Activated CD4-positive, alpha-beta T cell treated with anti-CD3 and anti-CD28 coated beads for 4 hours (primary cell): ENCODE results near the gene TNFRSF4.
"Not testable (repeated sequence)": the region's sequence is repeated elsewhere in the genome, so short reads cannot be mapped to it uniquely, and the experiment has no call there.

ENCODE experiments used
- DNase-seq, 2 donors: peaks; one replicate each; pipeline ENCODE4 v3.0.0-alpha.2; 2020

TNFRSF4 gene

DNA sequence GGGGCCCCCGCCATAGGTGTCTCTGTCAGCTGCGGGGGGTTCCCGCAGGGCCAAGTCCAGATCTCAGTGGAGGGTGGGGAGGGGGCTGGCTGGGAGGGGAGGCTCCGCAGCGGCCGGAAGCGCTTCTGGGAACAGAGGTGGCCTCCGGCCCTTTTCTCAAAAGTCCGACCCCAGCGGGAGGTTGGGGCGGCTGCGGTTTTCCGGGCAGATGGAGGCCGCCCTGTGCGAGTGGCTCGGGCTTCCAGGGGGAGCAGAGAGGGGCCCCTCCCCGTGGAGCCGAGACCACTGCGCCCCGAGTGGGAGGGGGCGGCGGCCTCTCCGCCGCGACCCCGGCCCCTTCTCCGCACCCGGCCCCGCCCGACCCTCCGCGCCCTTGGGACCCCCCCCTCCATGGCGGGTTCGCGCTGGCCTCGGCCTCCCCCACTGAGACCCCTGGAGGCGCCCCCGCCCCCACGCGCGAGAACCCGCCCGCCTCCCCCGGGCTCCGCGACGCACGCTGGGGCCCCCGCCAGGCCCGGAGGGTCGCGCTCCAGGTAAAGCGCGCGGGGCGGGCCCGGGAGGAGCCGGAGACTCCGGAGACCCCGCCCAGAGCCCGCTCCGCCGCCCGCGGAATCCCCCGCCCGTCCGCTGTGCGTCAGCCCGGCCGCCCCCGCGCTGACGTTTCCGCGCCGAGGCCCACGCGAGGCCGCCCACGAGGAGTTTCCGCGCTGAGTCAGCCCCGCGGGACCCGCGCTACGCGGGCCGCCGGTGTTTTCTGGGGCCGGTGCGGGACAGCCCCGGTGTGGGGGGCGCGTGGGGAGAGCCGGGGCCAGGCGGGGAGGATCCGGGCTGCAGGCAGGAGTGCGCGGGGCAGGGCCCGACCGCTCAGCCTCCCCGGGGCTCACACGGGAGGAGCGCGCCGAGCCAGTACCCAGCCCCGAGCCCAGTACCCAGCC, 12.8 kb downstream of the TNFRSF4 start:
- DNase-seq = peak; percentile 95

- DNase-seq = peak in 1 of 2 donors; percentile 20
Measured at GRCh38 chr1:1199961-1200875, 13.7 kb downstream of the TNFRSF4 start.

DNA sequence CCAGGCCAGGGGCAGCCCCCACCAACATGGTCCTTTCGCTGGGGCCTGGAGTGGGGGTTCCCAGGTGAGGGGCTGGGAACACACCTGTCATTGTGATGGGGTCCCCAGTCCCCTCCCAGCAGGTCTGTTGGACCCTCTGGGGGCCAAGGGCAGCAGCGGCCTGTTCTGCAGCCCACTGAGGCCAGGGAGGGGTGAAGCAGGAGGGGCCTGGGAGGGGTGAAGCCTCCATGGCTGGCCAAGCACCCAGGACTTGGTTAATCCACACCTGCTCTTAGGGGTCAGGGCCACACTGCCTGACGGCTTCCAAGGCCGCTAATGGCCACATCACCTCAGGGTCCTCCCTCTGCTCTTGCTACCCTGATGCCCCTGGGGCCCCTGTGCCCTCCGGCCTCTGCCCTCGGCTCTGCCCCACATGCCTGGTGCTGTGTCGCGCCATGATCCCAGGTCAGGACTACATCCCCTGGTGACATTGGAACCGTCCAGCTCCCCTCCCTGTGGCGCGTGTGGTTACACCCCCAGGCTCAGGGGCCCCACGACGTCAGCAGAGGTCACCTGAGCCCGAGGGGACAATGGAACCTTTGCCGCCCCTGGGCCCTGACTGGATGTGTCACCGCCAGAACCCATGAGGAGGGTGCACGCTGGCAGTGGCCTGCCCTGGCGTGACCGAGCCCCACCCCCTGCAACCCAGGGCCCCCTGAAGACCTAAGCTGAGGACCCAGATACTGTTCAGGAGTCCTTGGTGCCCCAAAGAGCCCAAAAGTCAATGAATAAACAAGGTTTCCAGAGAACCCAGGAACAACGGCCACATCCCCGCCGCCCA, 14.6 kb downstream of the TNFRSF4 start:
- DNase-seq = no peak

DNA sequence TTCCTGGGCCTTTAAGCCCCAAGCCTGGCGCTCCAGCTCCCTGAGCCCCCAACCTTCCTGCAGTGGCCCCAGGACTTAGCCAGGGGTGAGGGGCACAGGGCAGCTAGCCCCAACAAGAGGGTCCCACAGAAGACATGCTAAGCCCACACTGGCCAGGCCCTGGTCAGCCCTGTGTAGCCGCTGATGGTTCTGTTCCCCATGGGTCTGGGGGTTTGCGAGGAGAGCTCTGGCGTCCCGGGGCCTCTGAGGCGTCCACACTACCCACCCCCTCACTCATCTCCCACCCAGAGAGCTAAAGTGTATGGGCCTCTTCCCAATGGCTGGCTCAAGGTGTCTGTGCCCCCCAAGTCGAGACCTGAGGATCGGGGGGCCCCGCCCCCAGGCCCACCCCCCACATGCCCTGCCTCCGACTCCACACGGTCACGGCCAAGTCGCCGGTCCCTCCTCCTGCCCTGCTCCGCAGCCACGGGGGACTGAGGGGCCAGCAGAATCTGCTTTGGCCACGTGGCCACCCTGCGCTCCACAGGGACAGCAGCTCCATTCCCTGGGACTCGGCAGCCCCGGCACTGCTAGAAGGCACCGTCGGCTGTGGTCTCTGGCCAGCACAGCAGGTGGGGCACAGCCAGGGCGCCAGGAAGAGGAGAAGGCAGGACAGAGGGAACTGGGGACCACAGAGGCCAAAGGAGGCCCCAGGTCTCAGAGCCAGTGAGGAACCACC, 15.4 kb downstream of the TNFRSF4 start:
- no peak for DNase-seq

GRCh38 chr1:1197551-1198422, 16.2 kb downstream of the TNFRSF4 start:
- no peak for DNase-seq

DNA sequence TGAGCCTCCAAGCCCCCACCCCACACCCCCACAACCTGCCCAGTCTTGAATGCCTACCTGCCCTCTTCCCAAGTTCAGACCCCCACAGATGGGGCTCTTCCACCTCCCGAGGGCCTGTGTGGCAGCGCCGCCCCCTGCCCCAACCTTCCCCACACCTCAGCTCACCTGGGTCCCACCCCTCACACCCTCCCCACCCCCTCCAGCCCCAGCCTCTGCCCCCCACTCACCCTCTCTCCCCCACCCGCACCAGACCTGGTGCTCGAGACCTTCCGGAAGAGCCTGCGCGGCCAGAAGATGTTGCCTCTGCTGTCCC, 16.8 kb downstream of the TNFRSF4 start:
- no peak for DNase-seq

DNA sequence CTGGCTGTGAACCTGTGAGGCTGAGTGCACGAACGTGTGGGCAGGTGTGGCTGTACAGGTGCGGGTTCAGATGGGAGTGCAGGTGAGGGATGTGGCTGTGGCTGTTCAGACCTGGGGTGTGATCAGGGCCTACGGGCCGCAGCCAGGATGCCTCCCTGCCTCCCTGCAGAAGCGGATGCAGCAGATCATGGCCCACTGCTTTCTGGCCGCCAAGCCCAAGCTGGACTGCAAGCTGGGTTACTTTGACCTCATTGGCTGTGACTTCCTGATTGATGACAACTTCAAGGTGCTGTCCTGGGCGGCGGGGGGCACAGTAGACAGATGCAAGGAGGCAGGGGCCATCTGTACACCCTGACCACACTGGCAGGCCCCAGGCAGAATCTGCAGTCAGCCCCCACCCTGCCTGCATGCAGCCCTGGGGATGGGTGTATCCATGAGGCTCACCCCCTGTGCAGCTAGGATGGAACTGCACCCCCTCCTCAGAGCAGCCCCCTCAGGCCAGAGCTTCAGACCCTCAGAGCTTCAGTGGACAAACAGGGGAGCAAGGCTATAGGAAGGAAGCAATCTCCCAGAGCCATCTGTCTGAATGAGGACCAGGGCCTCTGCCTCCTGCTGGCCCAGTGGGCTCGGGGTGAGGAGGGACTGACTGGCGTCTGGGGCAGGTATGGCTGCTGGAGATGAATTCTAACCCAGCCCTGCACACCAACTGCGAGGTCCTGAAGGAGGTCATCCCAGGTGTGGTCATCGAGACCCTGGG, 17.3 kb downstream of the TNFRSF4 start:
- no peak for DNase-seq

GRCh38 chr1:1195726-1196125, 18.2 kb downstream of the TNFRSF4 start:
- not testable (repeated sequence) for DNase-seq

GRCh38 chr1:1194723-1195122, 19.2 kb downstream of the TNFRSF4 start:
- no peak for DNase-seq

GRCh38 chr1:1191734-1192133, 22.2 kb downstream of the TNFRSF4 start:
- DNase-seq = no peak

DNA sequence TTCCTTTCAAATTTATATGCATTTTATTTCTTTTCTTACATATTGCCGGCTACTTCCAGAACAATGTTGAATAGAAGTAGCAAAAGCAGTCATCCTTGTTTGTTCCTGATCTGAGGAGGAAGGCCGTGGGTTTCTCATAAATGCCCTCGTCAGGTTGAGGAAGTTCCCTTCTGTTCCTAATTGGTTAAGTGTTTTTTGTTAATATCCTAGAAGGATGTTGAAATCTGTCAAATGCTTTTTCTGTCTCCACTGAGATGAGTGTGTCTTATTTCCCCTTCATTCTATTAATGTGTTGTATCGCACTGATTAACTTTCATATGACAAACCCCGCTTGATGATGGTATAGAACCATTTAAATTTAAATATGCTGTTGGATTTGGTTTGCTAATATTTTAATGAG, 24.8 kb downstream of the TNFRSF4 start:
- no peak for DNase-seq

DNA sequence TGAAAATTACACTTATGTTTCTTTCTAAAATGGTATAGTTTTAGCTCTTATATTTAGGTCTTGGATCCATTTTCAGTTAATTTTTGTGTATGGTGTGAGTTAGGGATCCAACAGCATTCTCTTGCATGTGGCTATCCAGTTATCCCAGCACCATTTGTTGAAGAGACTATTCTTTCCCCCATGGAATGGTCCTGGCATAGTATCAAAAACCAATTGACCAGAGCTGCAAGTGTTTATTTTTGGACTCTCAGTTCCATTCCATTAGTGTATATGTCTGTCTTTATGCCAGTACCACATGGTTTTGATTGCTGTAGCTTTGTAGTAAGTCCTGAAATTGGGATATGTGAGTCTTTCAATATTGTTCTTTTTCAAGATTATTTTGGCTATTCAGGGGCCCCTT, 26.0 kb downstream of the TNFRSF4 start:
- DNase-seq = no peak

GRCh38 chr1:1185101-1185765, 28.7 kb downstream of the TNFRSF4 start:
- no peak for DNase-seq

GRCh38 chr1:1183833-1184775, 29.8 kb downstream of the TNFRSF4 start:
- DNase-seq = no peak

- no peak for DNase-seq
Measured at GRCh38 chr1:1183221-1183747, 30.7 kb downstream of the TNFRSF4 start.

DNA sequence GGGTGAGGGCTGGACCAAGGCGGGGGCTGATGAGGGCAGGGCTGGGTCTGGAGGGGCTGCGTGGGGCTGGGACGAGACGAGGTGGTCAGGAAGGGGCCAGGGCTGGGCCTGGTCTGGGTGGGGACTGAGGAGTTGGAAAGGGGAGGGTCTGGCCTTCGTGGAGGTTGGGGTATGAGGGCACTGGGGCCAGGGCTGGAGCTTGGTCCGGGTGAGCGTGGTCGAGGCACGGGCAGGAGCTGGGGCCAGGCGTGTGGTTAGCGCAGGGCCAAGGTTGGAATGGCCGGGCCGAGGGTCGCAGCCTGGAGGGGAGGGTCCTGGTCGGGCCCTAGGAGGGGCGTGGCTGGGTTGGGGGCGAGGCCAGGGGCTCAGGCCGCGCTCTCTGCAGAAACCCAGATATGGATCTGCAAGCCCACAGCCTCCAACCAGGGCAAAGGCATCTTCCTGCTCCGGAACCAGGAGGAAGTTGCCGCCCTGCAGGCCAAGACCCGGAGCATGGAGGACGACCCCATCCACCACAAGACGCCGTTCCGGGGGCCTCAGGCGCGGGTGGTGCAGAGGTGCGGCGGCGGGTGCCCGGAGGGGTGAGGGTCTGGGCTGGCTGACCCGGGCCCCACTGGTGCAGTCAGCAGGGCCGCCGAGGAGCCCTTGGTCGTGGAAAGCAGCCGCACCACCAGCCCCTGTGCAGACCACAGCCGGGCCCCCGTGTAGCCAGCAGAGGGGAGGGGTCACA, 31.3 kb downstream of the TNFRSF4 start:
- DNase-seq = no peak

DNA sequence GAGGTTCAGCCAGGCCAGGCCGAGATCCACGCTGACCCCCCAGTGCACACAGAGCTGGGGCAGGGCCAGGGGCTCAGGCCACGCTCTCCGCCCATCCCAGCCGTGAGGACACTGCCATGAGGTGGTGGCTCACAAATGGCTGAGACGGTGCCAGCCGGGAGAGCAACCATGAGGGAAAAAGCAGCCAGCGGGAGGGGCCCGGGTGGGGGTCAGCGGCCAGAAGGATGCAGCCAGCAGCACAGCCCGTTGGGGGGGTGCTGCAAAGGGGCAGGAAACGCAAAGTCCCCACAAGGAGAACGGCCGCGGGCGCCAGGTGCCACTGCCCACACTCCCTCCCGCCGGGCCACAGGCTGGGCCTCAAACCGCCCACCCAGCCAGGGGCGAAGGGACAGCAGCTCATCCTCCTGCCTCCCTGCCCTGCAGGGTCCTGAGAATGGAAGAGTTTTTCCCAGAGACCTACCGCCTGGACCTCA, 32.0 kb downstream of the TNFRSF4 start:
- no peak for DNase-seq
